Adrenal gland (tissue), 5 donors: Measurements from ENCODE around the gene CD59.

Experiments used
- POLR2A ChIP-seq, 2 donors: fragments of 450-650 bp; IDR thresholded peaks; one replicate each; pipeline ENCODE4 v1.6.1; 2017; ENCODE audit warnings: antibody characterized with exemption in 2 of 2, mild to moderate bottlenecking in 2 of 2, moderate library complexity in 1 of 2
- TF ChIP-seq, protein P1 (sequence below), 6 experiments: fragments of 450-650 bp in 4 of 6; fragments of 200-600 bp in 2 of 6; sonication (generic) in 1 of 6; IDR thresholded peaks; 1 replicate in 5 of 6; 2 replicates in 1 of 6; pipeline versions ENCODE4 v1.5.1 to v1.8.0; 2016 to 2021; ENCODE audit warnings: antibody characterized with exemption in 6 of 6, mild to moderate bottlenecking in 2 of 6, moderate library complexity in 1 of 6
- donor health status: DM: no; HTN: no; CAD: no.

DNA sequence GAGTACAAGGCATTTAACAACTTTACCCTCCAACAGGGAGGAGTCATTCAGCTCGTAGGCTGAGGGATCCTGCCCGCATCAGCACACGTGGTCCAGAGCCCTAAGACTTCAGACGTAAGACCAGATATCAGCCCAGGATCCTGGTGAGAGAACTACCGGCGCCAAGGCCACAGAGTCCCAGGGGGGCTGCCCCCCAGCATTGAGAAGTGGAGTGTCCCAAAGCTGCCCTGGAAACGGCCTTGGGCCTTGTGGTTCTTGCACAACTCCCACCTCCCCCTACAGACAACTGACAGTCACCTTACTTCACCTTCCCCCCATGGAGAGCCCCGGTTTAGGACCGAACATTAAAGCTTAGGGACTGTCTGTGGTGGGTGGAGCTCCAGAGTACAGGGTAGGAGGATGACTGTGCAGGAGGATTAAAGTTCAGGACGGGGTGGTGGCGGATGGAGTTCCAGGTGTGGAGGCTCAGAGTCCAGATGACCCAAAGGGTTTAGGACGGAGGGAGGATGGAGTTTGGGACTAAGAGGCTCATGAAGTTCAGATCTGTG lies 36.6 kb downstream of the CD59 start:
- TF ChIP-seq, protein P1, sequence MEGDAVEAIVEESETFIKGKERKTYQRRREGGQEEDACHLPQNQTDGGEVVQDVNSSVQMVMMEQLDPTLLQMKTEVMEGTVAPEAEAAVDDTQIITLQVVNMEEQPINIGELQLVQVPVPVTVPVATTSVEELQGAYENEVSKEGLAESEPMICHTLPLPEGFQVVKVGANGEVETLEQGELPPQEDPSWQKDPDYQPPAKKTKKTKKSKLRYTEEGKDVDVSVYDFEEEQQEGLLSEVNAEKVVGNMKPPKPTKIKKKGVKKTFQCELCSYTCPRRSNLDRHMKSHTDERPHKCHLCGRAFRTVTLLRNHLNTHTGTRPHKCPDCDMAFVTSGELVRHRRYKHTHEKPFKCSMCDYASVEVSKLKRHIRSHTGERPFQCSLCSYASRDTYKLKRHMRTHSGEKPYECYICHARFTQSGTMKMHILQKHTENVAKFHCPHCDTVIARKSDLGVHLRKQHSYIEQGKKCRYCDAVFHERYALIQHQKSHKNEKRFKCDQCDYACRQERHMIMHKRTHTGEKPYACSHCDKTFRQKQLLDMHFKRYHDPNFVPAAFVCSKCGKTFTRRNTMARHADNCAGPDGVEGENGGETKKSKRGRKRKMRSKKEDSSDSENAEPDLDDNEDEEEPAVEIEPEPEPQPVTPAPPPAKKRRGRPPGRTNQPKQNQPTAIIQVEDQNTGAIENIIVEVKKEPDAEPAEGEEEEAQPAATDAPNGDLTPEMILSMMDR (IDR thresholded peaks at IDR 0.05) = no peak
- no peak for TF ChIP-seq POLR2A (IDR thresholded peaks at IDR 0.05)
